Endothelial cell (in vitro differentiated cells): Measurements from ENCODE around the gene ZFYVE27. TPM values are rescaled to one million over a fixed set of nuclear protein-coding genes. Genes with fewer than 3 reads are reported as not detected.
A peak's percentile ranks its signal among the peaks of the same experiment; 100 is the strongest.
"Not testable (repeated sequence)": the region's sequence is repeated elsewhere in the genome, so short reads cannot be mapped to it uniquely, and the experiment has no call there.

Experiments
- DNase-seq: peaks from one replicate; pipeline ENCODE4 v3.0.0; 2021; ENCODE audit warnings: low spot score
- H3K27ac Mint-ChIP-seq: one replicate; pipeline ENCODE4 v1.8.0; 2021; ENCODE audit warnings: mixed read lengths, inconsistent platforms; ENCODE audit not compliant: unreplicated experiment
- H3K27me3 Mint-ChIP-seq: one replicate; pipeline ENCODE4 v1.8.0; 2021; ENCODE audit warnings: mild to moderate bottlenecking, moderate library complexity, mixed read lengths, inconsistent platforms; ENCODE audit not compliant: unreplicated experiment
- H3K36me3 Mint-ChIP-seq: one replicate; pipeline ENCODE4 v1.8.0; 2021; ENCODE audit warnings: mild to moderate bottlenecking, low read depth, mixed read lengths, inconsistent platforms; ENCODE audit not compliant: unreplicated experiment
- H3K4me1 Mint-ChIP-seq: one replicate; pipeline ENCODE4 v1.8.0; 2021; ENCODE audit warnings: mild to moderate bottlenecking, mixed read lengths, inconsistent platforms; ENCODE audit not compliant: unreplicated experiment
- H3K4me3 Mint-ChIP-seq: one replicate; pipeline ENCODE4 v1.8.0; 2021; ENCODE audit warnings: mild to moderate bottlenecking, mixed read lengths, inconsistent platforms; ENCODE audit not compliant: unreplicated experiment
- H3K9me3 Mint-ChIP-seq: one replicate; pipeline ENCODE4 v1.8.0; 2021; ENCODE audit warnings: mixed read lengths, inconsistent platforms; ENCODE audit not compliant: unreplicated experiment
- CTCF ChIP-seq: fragments of 200-600 bp; sonication (generic); IDR thresholded peaks from one replicate; pipeline ENCODE4 v1.5.0; 2021; ENCODE audit warnings: antibody characterized with exemption; ENCODE audit not compliant: unreplicated experiment
- long read RNA-seq: library from polyadenylated mRNA; unstranded; transcript quantifications from one replicate; pipeline ENCODE4 v2.0.0, GENCODE V29; 2020; ENCODE audit not compliant: unreplicated experiment
- total RNA-seq: library from RNA; stranded (reverse); fragmentation: NEBNext Ultra II Directional; extraction: Animal tissue kit (Norgen Biotek cat#: 25700); gene quantifications from one replicate; pipeline ENCODE4 v1.2.1, GENCODE V29; 2021; ENCODE audit not compliant: unreplicated experiment

The ZFYVE27 gene, protein sequence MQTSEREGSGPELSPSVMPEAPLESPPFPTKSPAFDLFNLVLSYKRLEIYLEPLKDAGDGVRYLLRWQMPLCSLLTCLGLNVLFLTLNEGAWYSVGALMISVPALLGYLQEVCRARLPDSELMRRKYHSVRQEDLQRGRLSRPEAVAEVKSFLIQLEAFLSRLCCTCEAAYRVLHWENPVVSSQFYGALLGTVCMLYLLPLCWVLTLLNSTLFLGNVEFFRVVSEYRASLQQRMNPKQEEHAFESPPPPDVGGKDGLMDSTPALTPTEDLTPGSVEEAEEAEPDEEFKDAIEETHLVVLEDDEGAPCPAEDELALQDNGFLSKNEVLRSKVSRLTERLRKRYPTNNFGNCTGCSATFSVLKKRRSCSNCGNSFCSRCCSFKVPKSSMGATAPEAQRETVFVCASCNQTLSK
- 19.2 TPM for total RNA-seq
- long read RNA-seq, partial matches to known transcripts: 1 of 13 reads
- long read RNA-seq, other reads (novel, unspliced or antisense): 12 of 13 reads

- no peak for TF ChIP-seq CTCF
- peaks cover 11% of the 10 kb centered on the region for H3K27me3 Mint-ChIP-seq
- peaks cover 22% of the 10 kb centered on the region for H3K36me3 Mint-ChIP-seq
- peak; percentile 98 for DNase-seq
- peak within 1 kb of the TSS; percentile 84 for H3K27ac Mint-ChIP-seq
- no peaks in the 10 kb centered on the region for H3K9me3 Mint-ChIP-seq
- peaks cover 12% of the 10 kb centered on the region for H3K4me1 Mint-ChIP-seq
- H3K4me3 Mint-ChIP-seq: peak within 1 kb of the TSS; percentile 97
These were observed at the start of gene ZFYVE27 for GRCh38 chr10:97736902-97737769. ZFYVE27 (plus strand) TSS chr10:97737128; CDS start chr10:97738478, 1,350 bp downstream.

DNA sequence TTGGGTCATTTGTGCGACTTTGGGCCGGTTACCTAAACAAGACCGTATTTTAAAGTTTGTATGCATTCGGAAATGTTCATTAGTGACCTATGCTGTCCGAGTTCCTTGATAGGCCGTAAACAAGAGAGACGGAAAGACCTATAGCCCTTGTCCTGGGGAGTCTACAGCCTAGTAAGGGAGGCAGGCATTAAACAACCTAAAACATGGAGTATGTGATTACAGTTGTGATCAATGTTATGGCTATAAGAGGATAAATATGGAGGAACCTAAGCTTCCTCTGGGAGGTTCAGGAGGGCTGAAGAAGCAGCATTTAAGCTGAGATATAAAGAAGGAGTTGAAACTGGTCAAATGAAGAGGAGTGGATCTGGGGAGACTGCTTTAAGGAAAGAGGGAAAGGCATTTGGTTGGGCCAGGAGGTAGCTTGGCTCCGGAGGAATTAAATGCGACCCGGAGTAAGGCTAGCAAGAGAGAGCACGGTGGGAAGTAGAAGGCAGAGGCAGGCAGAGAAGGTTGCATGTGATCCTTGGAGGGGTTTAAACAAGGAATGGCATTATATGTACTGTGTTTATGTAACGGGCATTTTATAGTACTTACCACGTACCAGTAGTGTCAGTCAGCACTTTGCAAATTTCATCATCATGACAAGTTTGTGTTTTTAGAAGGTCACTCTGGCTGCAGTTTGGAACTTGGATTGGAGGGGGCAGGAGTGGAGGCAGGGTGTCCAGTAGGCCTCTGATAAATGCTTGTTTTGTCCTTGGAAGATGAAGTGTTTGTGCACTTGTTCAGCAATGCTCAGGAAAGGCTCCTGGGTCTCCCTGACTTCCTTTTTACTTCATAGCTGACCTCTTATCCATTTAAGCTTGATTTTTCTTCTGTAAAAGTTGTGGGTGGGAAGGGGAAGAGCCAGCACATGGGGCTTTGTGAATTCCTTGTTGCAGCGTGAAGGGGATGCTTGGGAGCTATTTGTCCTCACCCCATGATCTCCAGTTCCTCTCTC, 48.8 kb upstream of the ZFYVE27 start:
- DNase-seq: no peak
- Mint-ChIP-seq H3K4me3 (peak overlapping the region; percentile 57), H3K27me3 (peaks cover 6% of the 10 kb centered on the region), H3K27ac (peak overlapping the region; percentile 32), H3K4me1 (peaks cover 17% of the 10 kb centered on the region), H3K9me3 (no peaks in the 10 kb centered on the region), H3K36me3 (no peaks in the 10 kb centered on the region)
- TF ChIP-seq CTCF: no peak

- H3K4me3 Mint-ChIP-seq: no peak overlapping the region
- no peak overlapping the region for H3K27ac Mint-ChIP-seq
- TF ChIP-seq CTCF: no peak
- peaks cover 6% of the 10 kb centered on the region for H3K27me3 Mint-ChIP-seq
- H3K9me3 Mint-ChIP-seq: no peaks in the 10 kb centered on the region
- peaks cover 8% of the 10 kb centered on the region for H3K4me1 Mint-ChIP-seq
- no peaks in the 10 kb centered on the region for H3K36me3 Mint-ChIP-seq
- no peak for DNase-seq
These were observed 47.3 kb upstream of the ZFYVE27 start for GRCh38 chr10:97689559-97690020.

DNA sequence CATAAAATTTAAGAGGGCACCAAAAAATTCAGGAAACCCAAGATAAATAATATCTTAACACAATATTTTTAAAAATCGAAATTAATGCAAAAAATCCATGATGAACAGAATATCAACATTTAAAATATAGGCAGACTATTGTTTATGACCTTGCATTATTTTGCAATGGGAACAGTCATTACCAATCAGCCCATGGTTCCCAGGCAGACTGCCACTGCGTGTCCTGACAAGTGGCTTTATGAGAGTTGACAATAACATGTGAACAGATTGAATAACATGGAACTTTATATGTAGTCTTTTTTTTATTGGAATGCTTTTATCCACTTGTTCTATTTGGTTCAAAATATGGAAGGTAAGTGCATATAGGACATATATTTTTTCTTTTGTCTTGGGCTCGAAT, 46.8 kb upstream of the ZFYVE27 start:
- TF ChIP-seq CTCF: no peak
- H3K27ac Mint-ChIP-seq: no peak overlapping the region
- no peaks in the 10 kb centered on the region for H3K36me3 Mint-ChIP-seq
- no peak for DNase-seq
- H3K4me3 Mint-ChIP-seq: no peak overlapping the region
- peaks cover 6% of the 10 kb centered on the region for H3K27me3 Mint-ChIP-seq
- peaks cover 8% of the 10 kb centered on the region for H3K4me1 Mint-ChIP-seq
- no peaks in the 10 kb centered on the region for H3K9me3 Mint-ChIP-seq

- H3K4me3 Mint-ChIP-seq, H3K4me1 Mint-ChIP-seq, H3K27ac Mint-ChIP-seq, H3K36me3 Mint-ChIP-seq, H3K27me3 Mint-ChIP-seq, DNase-seq, H3K9me3 Mint-ChIP-seq: not testable (repeated sequence)
These were observed 38.8 kb upstream of the ZFYVE27 start for GRCh38 chr10:97698072-97698655.
